Spleen (tissue), 11 donors: ENCODE measurements around the gene PACS2. TPM values are rescaled to one million over a fixed set of nuclear protein-coding genes. Genes with fewer than 3 reads are reported as not detected.

Experiments
- DNase-seq: peaks from one replicate; pipeline ENCODE4 v3.0.0-alpha.2; 2020
- H3K27ac ChIP-seq, 8 donors: fragments of 200-600 bp; sonication (generic) in 7 of 8; 1 replicate in 4 of 8; 2 replicates in 4 of 8; pipeline versions ENCODE4 v1.5.0 to v1.8.0; 2016 to 2021; ENCODE audit warnings: inconsistent platforms in 4 of 8, mild to moderate bottlenecking in 4 of 8, moderate library complexity in 1 of 8
- H3K27me3 ChIP-seq, 7 donors: fragments of 200-600 bp; sonication (generic) in 6 of 7; replicated peaks in 1 of 7; 1 replicate in 4 of 7; 2 replicates in 3 of 7; pipeline versions ENCODE4 v1.5.0 to v1.8.0; 2016 to 2021; ENCODE audit warnings: inconsistent platforms in 3 of 7, mild to moderate bottlenecking in 1 of 7
- H3K36me3 ChIP-seq, 6 donors: fragments of 200-600 bp; sonication (generic) in 5 of 6; 1 replicate in 4 of 6; 2 replicates in 2 of 6; pipeline versions ENCODE4 v1.5.0 to v1.8.0; 2016 to 2021; ENCODE audit warnings: inconsistent platforms in 2 of 6
- H3K4me1 ChIP-seq, 6 donors: fragments of 200-600 bp; sonication (generic) in 5 of 6; 1 replicate in 3 of 6; 2 replicates in 3 of 6; pipeline versions ENCODE4 v1.5.0 to v1.8.0; 2016 to 2021; ENCODE audit warnings: inconsistent platforms in 3 of 6
- H3K4me3 ChIP-seq, 8 donors: fragments of 200-600 bp; sonication (generic) in 7 of 8; 1 replicate in 4 of 8; 2 replicates in 4 of 8; pipeline versions ENCODE4 v1.5.0 to v1.8.0; 2016 to 2021; ENCODE audit warnings: inconsistent platforms in 4 of 8, mild to moderate bottlenecking in 4 of 8, moderate library complexity in 2 of 8
- H3K9me3 ChIP-seq, 8 donors: fragments of 200-600 bp; sonication (generic) in 7 of 8; 1 replicate in 4 of 8; 2 replicates in 4 of 8; pipeline versions ENCODE4 v1.5.0 to v1.8.0; 2016 to 2021; ENCODE audit warnings: inconsistent platforms in 4 of 8
- CTCF ChIP-seq, 11 experiments: fragments of 200-600 bp in 7 of 11; fragments of 450-650 bp in 4 of 11; sonication (generic) in 4 of 11; IDR thresholded peaks in 8 of 11; conservative IDR thresholded peaks in 3 of 11; 1 replicate in 7 of 11; 2 replicates in 4 of 11; pipeline versions ENCODE4 v1.4.0 to v1.8.0; 2016 to 2021; ENCODE audit warnings: antibody characterized with exemption in 11 of 11, inconsistent platforms in 4 of 11, mild to moderate bottlenecking in 1 of 11
- POLR2A ChIP-seq, 3 donors: fragments of 450-650 bp; IDR thresholded peaks; one replicate each; pipeline ENCODE4 v1.5.1; 2017; ENCODE audit warnings: antibody characterized with exemption in 3 of 3, mild to moderate bottlenecking in 1 of 3
- POLR2AphosphoS5 ChIP-seq, 3 donors: sonication (generic); formaldehyde crosslinking; IDR thresholded peaks; one replicate each; pipeline ENCODE4 v1.5.1; 2017; ENCODE audit warnings: antibody characterized with exemption in 3 of 3
- WGBS, 5 donors: extraction: QIAGEN DNeasy Blood & Tissue Kit in 3 of 5; methylation state at CpG; one replicate each; pipeline versions ENCODE4 v1.1.5 to v1.1.7; 2013 to 2018; 5-methylcytosine and 5-hydroxymethylcytosine counted together
- intact Hi-C: fragments of 100-400 bp; cut with DNase I; formaldehyde crosslinking; loops from one replicate; pipeline ENCODE4 v1.15.0; 2023; ENCODE audit warnings: low total_unique reads
- polyA plus RNA-seq, 3 donors: library from polyadenylated mRNA; stranded (reverse); fragments of 200-250 nt; gene quantifications; one replicate each; pipeline ENCODE4 v1.2.1, GENCODE V29; 2013
- total RNA-seq, 7 donors: library from RNA; depleted of rRNA in 3 of 7; stranded (reverse); fragments of >200 nt in 3 of 7; fragmentation: NEBNext Ultra II Directional in 4 of 7; extraction: Animal tissue kit (Norgen Biotek cat#: 25700) in 4 of 7; gene quantifications; one replicate each; pipeline versions ENCODE4 v1.1.0 to v1.2.1, GENCODE V29; 2016 to 2021
- donor health status: healthy with polysubstance abuse.
- donor health status: DM: no; HTN: no; CAD: no; lungs with moderate emphysema.
- donor health status: DM: no; HTN: no; CAD: no.
- donor health status: Bipolar disorder and iron deficiency.
- donor health status: healthy.
- donor health status: DM: no; HTN: no; CAD: no.
- donor health status: DM: yes; HTN: yes; CAD: no.

Gene PACS2
- total and polyA plus RNA-seq, 10 donors: 32.2 to 148 (median 98.7) TPM

GRCh38 chr14:105328070-105328677, 13.6 kb downstream of the PACS2 start:
- no peaks in the 10 kb centered on the region for H3K27me3 ChIP-seq
- peak overlapping the region in 5 of 8 donors; percentile 70 to 83 (median 78) for H3K27ac ChIP-seq
- no peaks in the 10 kb centered on the region for H3K9me3 ChIP-seq
- TF ChIP-seq POLR2A (IDR thresholded peaks at IDR 0.05) (no peak), POLR2AphosphoS5 (IDR thresholded peaks at IDR 0.05) (no peak), CTCF (IDR thresholded peaks at IDR 0.05 in 8 of 11, conservative IDR thresholded peaks at IDR 0.05 in 3 of 11) (no peak)
- H3K36me3 ChIP-seq: no peaks in the 10 kb centered on the region
- intact Hi-C loops: no loop called here
- WGBS, 5 donors: 84 to 90% (median 87%) methylated on average over 11 to 12 of the region's 12 CpGs
- H3K4me3 ChIP-seq: no peak overlapping the region
- H3K4me1 ChIP-seq: peaks cover 24 to 100% (median 89%) of the 10 kb centered on the region in 6 donors
- no peak for DNase-seq

GRCh38 chr14:105328678-105329390, 14.3 kb downstream of the PACS2 start:
- H3K27ac ChIP-seq: peak overlapping the region in 5 of 8 donors; percentile 70 to 83 (median 78)
- peak in 2 of 3 donors; percentile 18 to 62 for TF ChIP-seq POLR2AphosphoS5 (IDR thresholded peaks at IDR 0.05)
- TF ChIP-seq POLR2A (IDR thresholded peaks at IDR 0.05): no peak
- no peak for DNase-seq
- no peaks in the 10 kb centered on the region for H3K36me3 ChIP-seq
- H3K4me3 ChIP-seq: no peak overlapping the region
- intact Hi-C loops: no loop called here
- no peaks in the 10 kb centered on the region for H3K27me3 ChIP-seq
- WGBS, 5 donors: 55 to 71% (median 66%) methylated on average over 10 to 15 of the region's 15 CpGs
- H3K4me1 ChIP-seq: peaks cover 30 to 100% (median 89%) of the 10 kb centered on the region in 6 donors
- no peaks in the 10 kb centered on the region for H3K9me3 ChIP-seq

- no peak for DNase-seq
- Histone ChIP-seq H3K27ac (peak overlapping the region in 5 of 8 donors; percentile 70 to 83 (median 78)), H3K27me3 (no peaks in the 10 kb centered on the region), H3K4me3 (no peak overlapping the region), H3K4me1 (peaks cover 30 to 100% (median 93%) of the 10 kb centered on the region in 6 donors), H3K36me3 (no peaks in the 10 kb centered on the region), H3K9me3 (no peaks in the 10 kb centered on the region)
- intact Hi-C loops: no loop called here
- 79 to 93% (median 88%) methylated on average over 11 to 17 of the region's 17 CpGs for WGBS, 5 donors
- TF ChIP-seq POLR2A (IDR thresholded peaks at IDR 0.05) (no peak), CTCF (IDR thresholded peaks at IDR 0.05 in 8 of 11, conservative IDR thresholded peaks at IDR 0.05 in 3 of 11) (no peak), POLR2AphosphoS5 (IDR thresholded peaks at IDR 0.05) (no peak)
Measured at GRCh38 chr14:105329411-105330150, 15.0 kb downstream of the PACS2 start.

DNA sequence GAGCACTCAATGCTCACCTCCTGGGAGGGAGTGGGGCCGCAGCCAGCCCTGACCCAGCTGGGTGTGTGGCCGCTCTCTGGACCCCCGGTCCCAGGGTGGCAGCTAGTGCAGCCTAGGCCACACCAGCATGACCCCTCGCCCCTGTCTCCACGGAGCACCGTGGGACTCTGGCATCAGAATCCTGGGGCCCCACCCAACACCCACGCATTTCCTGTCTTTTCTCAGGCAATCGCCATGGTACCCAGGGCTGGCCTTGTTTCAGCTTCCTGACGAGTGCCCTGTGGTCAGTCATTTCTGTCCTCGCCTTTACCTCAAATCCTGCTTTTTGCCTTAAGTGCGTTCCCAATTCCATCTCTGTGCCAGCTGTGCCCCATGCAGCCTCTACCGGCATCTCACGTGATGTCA, 15.9 kb downstream of the PACS2 start:
- peak; percentile 86 for DNase-seq
- 42 to 55% (median 45%) methylated on average over 13 of the region's 13 CpGs for WGBS, 5 donors
- H3K27me3 ChIP-seq: no peaks in the 10 kb centered on the region
- H3K27ac ChIP-seq: peak overlapping the region in 7 of 8 donors; percentile 43 to 83 (median 75)
- no peak overlapping the region for H3K4me3 ChIP-seq
- TF ChIP-seq POLR2A (IDR thresholded peaks at IDR 0.05): no peak
- TF ChIP-seq POLR2AphosphoS5 (IDR thresholded peaks at IDR 0.05): peak; percentile 72 to 79 (median 76)
- TF ChIP-seq CTCF (IDR thresholded peaks at IDR 0.05 in 8 of 11, conservative IDR thresholded peaks at IDR 0.05 in 3 of 11): no peak
- no peaks in the 10 kb centered on the region for H3K9me3 ChIP-seq
- peaks cover 30 to 100% (median 94%) of the 10 kb centered on the region in 6 donors for H3K4me1 ChIP-seq
- intact Hi-C loops: no loop called here
- H3K36me3 ChIP-seq: peaks cover 0 to 7% (median 0%) of the 10 kb centered on the region in 6 donors
